Measurements from ENCODE around the gene FHDC1. TPM values are rescaled to one million over a fixed set of nuclear protein-coding genes. Genes with fewer than 3 reads are reported as not detected.

The FHDC1 gene
- total RNA-seq, 4 donors from 2014 or later, result 0.34 to 0.57 (median 0.46) TPM

- TF ChIP-seq CTCF (IDR thresholded peaks at IDR 0.05; ENCODE audit: low read depth), result no peak
These were observed 37.7 kb downstream of the FHDC1 start for GRCh38 chr4:152973629-152974467.

DNA sequence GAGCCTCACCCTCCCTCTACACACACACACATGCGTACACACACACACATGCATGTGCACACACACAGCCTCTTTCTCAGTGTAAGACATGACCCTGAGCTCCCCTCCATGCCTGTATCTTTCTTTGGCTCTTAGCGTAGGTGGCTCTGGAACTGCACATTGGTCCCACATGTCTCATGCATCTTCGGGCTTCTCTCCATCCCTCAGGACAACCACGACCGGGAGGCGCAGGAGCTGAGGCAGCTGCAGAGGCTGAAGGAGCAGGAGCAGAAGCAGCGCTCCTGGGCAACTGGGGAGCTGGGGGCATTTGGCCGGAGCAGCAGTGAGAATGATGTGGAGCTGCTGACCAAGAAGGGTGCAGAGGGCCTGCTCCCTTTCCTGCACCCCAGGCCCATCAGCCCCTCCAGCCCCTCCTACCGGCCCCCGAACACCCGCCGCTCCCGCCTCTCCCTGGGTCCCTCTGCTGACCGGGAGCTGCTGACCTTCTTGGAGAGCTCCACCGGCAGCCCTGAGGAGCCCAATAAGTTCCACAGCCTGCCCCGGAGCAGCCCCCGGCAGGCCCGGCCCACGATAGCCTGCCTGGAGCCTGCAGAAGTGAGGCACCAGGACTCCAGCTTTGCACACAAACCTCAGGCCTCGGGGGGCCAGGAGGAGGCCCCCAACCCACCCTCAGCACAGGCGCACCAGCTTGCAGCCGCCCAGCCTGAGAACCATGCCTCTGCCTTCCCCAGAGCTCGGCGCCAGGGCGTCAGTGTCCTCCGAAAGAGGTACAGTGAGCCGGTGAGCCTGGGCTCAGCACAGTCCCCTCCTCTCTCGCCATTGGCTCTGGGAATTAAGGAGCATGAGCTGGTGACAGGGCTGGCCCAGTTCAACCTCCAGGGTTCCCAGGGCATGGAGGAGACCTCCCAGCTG is 38.6 kb downstream of the FHDC1 start:
- TF ChIP-seq CTCF (IDR thresholded peaks at IDR 0.05; ENCODE audit: low read depth), result no peak

GRCh38 chr4:152975380-152976211 is 39.5 kb downstream of the FHDC1 start:
- TF ChIP-seq CTCF (IDR thresholded peaks at IDR 0.05; ENCODE audit: low read depth), result no peak

GRCh38 chr4:152976212-152976761 is 40.2 kb downstream of the FHDC1 start:
- TF ChIP-seq CTCF (IDR thresholded peaks at IDR 0.05; ENCODE audit: low read depth), result no peak

- TF ChIP-seq CTCF (IDR thresholded peaks at IDR 0.05; ENCODE audit: low read depth), result no peak
These were observed 43.7 kb downstream of the FHDC1 start for GRCh38 chr4:152979731-152980330.

DNA sequence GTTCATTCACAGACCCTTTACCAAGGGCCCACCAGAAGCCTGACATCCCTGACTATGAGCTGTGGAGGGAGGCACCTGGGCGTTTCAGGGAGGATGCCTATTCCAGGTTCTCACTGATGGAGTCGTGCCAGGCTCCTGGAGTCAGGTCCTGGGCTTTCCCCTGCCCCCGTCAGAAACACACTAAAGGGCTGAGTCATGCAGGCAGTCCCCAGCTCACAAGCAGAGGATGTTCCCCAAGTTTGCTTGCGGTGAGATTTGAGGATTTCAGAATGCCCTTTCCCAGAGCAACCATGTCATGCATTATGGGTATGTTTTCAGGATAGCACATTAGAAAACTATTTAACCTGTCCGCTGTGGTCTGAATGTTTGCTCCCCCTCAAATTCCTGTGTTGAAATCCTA is 45.2 kb downstream of the FHDC1 start:
- no peak for TF ChIP-seq CTCF (IDR thresholded peaks at IDR 0.05; ENCODE audit: low read depth)

Measured in subcutaneous adipose tissue (tissue), 4 donors.